ENCODE results near the gene RPS6KA4.
A peak's percentile ranks its signal among the peaks of the same experiment; 100 is the strongest.

The RPS6KA4 gene

GRCh38 chr11:64349404-64349803, 9.6 kb upstream of the RPS6KA4 start:
- Histone ChIP-seq H3K9me3 (ENCODE audit: control insufficient read depth, low read length) (no peaks in the 10 kb centered on the region), H3K27ac (ENCODE audit: low read depth, low read length, severe bottlenecking) (no peak overlapping the region), H3K4me1 (ENCODE audit: control insufficient read depth, insufficient read depth, low read length, poor library complexity, severe bottlenecking) (no peaks in the 10 kb centered on the region), H3K36me3 (ENCODE audit: control insufficient read depth, insufficient read depth, low read length) (no peaks in the 10 kb centered on the region), H3K4me3 (ENCODE audit: extremely low read depth, insufficient read depth, low read length, poor library complexity, severe bottlenecking) (no peak overlapping the region)
- 87 to 94% methylated on average over 7 to 11 of the region's 11 CpGs for WGBS, 2 experiments (ENCODE audit: insufficient coverage in 2 of 2)

- Histone ChIP-seq H3K36me3 (ENCODE audit: control insufficient read depth, insufficient read depth, low read length) (no peaks in the 10 kb centered on the region), H3K4me1 (ENCODE audit: control insufficient read depth, insufficient read depth, low read length, poor library complexity, severe bottlenecking) (peaks cover 5% of the 10 kb centered on the region), H3K4me3 (ENCODE audit: extremely low read depth, insufficient read depth, low read length, poor library complexity, severe bottlenecking) (no peak overlapping the region), H3K9me3 (ENCODE audit: control insufficient read depth, low read length) (no peaks in the 10 kb centered on the region), H3K27ac (ENCODE audit: low read depth, low read length, severe bottlenecking) (no peak overlapping the region)
- WGBS, 2 experiments (ENCODE audit: insufficient coverage in 2 of 2) = 92 to 94% methylated on average over 17 of the region's 18 CpGs
These were observed 7.8 kb upstream of the RPS6KA4 start for GRCh38 chr11:64351136-64351631.

- H3K27ac ChIP-seq (ENCODE audit: low read depth, low read length, severe bottlenecking) = no peak overlapping the region
- peaks cover 14% of the 10 kb centered on the region for H3K4me1 ChIP-seq (ENCODE audit: control insufficient read depth, insufficient read depth, low read length, poor library complexity, severe bottlenecking)
- 91 to 95% methylated on average over 26 to 31 of the region's 33 CpGs for WGBS, 2 experiments (ENCODE audit: insufficient coverage in 2 of 2)
- no peaks in the 10 kb centered on the region for H3K9me3 ChIP-seq (ENCODE audit: control insufficient read depth, low read length)
- H3K4me3 ChIP-seq (ENCODE audit: extremely low read depth, insufficient read depth, low read length, poor library complexity, severe bottlenecking) = no peak overlapping the region
- H3K36me3 ChIP-seq (ENCODE audit: control insufficient read depth, insufficient read depth, low read length) = no peaks in the 10 kb centered on the region
These were observed 6.6 kb upstream of the RPS6KA4 start for GRCh38 chr11:64352099-64352994.

- H3K4me1 ChIP-seq (ENCODE audit: control insufficient read depth, insufficient read depth, low read length, poor library complexity, severe bottlenecking) = peaks cover 22% of the 10 kb centered on the region
- no peaks in the 10 kb centered on the region for H3K9me3 ChIP-seq (ENCODE audit: control insufficient read depth, low read length)
- no peak overlapping the region for H3K4me3 ChIP-seq (ENCODE audit: extremely low read depth, insufficient read depth, low read length, poor library complexity, severe bottlenecking)
- no peak overlapping the region for H3K27ac ChIP-seq (ENCODE audit: low read depth, low read length, severe bottlenecking)
- H3K36me3 ChIP-seq (ENCODE audit: control insufficient read depth, insufficient read depth, low read length) = no peaks in the 10 kb centered on the region
- 93 to 95% methylated on average over 24 to 32 of the region's 34 CpGs for WGBS, 2 experiments (ENCODE audit: insufficient coverage in 2 of 2)
These were observed 5.8 kb upstream of the RPS6KA4 start for GRCh38 chr11:64352995-64353714.

GRCh38 chr11:64353715-64354506, 5.1 kb upstream of the RPS6KA4 start:
- H3K9me3 ChIP-seq (ENCODE audit: control insufficient read depth, low read length) = no peaks in the 10 kb centered on the region
- WGBS, 2 experiments (ENCODE audit: insufficient coverage in 2 of 2) = 94 to 95% methylated on average over 12 to 16 of the region's 20 CpGs
- no peak overlapping the region for H3K27ac ChIP-seq (ENCODE audit: low read depth, low read length, severe bottlenecking)
- no peaks in the 10 kb centered on the region for H3K36me3 ChIP-seq (ENCODE audit: control insufficient read depth, insufficient read depth, low read length)
- H3K4me1 ChIP-seq (ENCODE audit: control insufficient read depth, insufficient read depth, low read length, poor library complexity, severe bottlenecking) = peaks cover 28% of the 10 kb centered on the region
- H3K4me3 ChIP-seq (ENCODE audit: extremely low read depth, insufficient read depth, low read length, poor library complexity, severe bottlenecking) = no peak overlapping the region

GRCh38 chr11:64355078-64355940, 3.7 kb upstream of the RPS6KA4 start:
- Histone ChIP-seq H3K4me3 (ENCODE audit: extremely low read depth, insufficient read depth, low read length, poor library complexity, severe bottlenecking) (no peak overlapping the region), H3K36me3 (ENCODE audit: control insufficient read depth, insufficient read depth, low read length) (peaks cover 5% of the 10 kb centered on the region), H3K9me3 (ENCODE audit: control insufficient read depth, low read length) (no peaks in the 10 kb centered on the region), H3K27ac (ENCODE audit: low read depth, low read length, severe bottlenecking) (peak overlapping the region; percentile 45), H3K4me1 (ENCODE audit: control insufficient read depth, insufficient read depth, low read length, poor library complexity, severe bottlenecking) (peaks cover 31% of the 10 kb centered on the region)
- 10 to 15% methylated on average over 11 to 19 of the region's 23 CpGs for WGBS, 2 experiments (ENCODE audit: insufficient coverage in 2 of 2)

- WGBS, 2 experiments (ENCODE audit: insufficient coverage in 2 of 2) = 83 to 85% methylated on average over 13 to 21 of the region's 25 CpGs
- Histone ChIP-seq H3K36me3 (ENCODE audit: control insufficient read depth, insufficient read depth, low read length) (peaks cover 18% of the 10 kb centered on the region), H3K4me1 (ENCODE audit: control insufficient read depth, insufficient read depth, low read length, poor library complexity, severe bottlenecking) (peaks cover 32% of the 10 kb centered on the region), H3K4me3 (ENCODE audit: extremely low read depth, insufficient read depth, low read length, poor library complexity, severe bottlenecking) (no peak overlapping the region), H3K9me3 (ENCODE audit: control insufficient read depth, low read length) (no peaks in the 10 kb centered on the region), H3K27ac (ENCODE audit: low read depth, low read length, severe bottlenecking) (no peak overlapping the region)
These were observed 2.2 kb upstream of the RPS6KA4 start for GRCh38 chr11:64356498-64357411.

- Histone ChIP-seq H3K4me1 (ENCODE audit: control insufficient read depth, insufficient read depth, low read length, poor library complexity, severe bottlenecking) (peaks cover 32% of the 10 kb centered on the region), H3K27ac (ENCODE audit: low read depth, low read length, severe bottlenecking) (no peak overlapping the region), H3K9me3 (ENCODE audit: control insufficient read depth, low read length) (no peaks in the 10 kb centered on the region), H3K36me3 (ENCODE audit: control insufficient read depth, insufficient read depth, low read length) (peaks cover 25% of the 10 kb centered on the region), H3K4me3 (ENCODE audit: extremely low read depth, insufficient read depth, low read length, poor library complexity, severe bottlenecking) (no peak overlapping the region)
- WGBS, 2 experiments (ENCODE audit: insufficient coverage in 2 of 2) = 78 to 100% methylated on average over 1 to 4 of the region's 6 CpGs
These were observed 1.5 kb upstream of the RPS6KA4 start for GRCh38 chr11:64357446-64357845.

- Histone ChIP-seq H3K9me3 (ENCODE audit: control insufficient read depth, low read length) (no peaks in the 10 kb centered on the region), H3K4me3 (ENCODE audit: extremely low read depth, insufficient read depth, low read length, poor library complexity, severe bottlenecking) (peak overlapping the region; percentile 69), H3K36me3 (ENCODE audit: control insufficient read depth, insufficient read depth, low read length) (peaks cover 31% of the 10 kb centered on the region), H3K27ac (ENCODE audit: low read depth, low read length, severe bottlenecking) (peak overlapping the region; percentile 73), H3K4me1 (ENCODE audit: control insufficient read depth, insufficient read depth, low read length, poor library complexity, severe bottlenecking) (peaks cover 32% of the 10 kb centered on the region)
- 65 to 87% methylated on average over 5 to 11 of the region's 13 CpGs for whole genome bisulfite sequencing, 2 experiments (ENCODE audit: insufficient coverage in 2 of 2)
These were observed 942 bp upstream of the RPS6KA4 start for GRCh38 chr11:64357904-64358535.
